Fibroblast of the conjunctiva (primary cell): ENCODE results near the gene INPP5D.
"Not testable (repeated sequence)": the region's sequence is repeated elsewhere in the genome, so short reads cannot be mapped to it uniquely, and the experiment has no call there.

Experiments
- DNase-seq: peaks from one replicate; pipeline ENCODE4 v3.0.0-alpha.2; 2010; ENCODE audit warnings: low read depth

INPP5D gene

GRCh38 chr2:233059797-233060500, at the start of gene INPP5D:
INPP5D (plus strand) TSS chr2:233060342; CDS start chr2:233060479, 137 bp downstream.
- DNase-seq: no peak

- DNase-seq: no peak
These were observed 49.4 kb upstream of the INPP5D start for GRCh38 chr2:233010569-233011267.

GRCh38 chr2:233011268-233011650, 48.9 kb upstream of the INPP5D start:
- no peak for DNase-seq

- DNase-seq: no peak
These were observed 48.4 kb upstream of the INPP5D start for GRCh38 chr2:233011702-233012131.

GRCh38 chr2:233012301-233012971, 47.7 kb upstream of the INPP5D start:
- no peak for DNase-seq

GRCh38 chr2:233013027-233013461, 47.1 kb upstream of the INPP5D start, which contains the start of gene NGEF:
NGEF (minus strand) TSS chr2:233013256; CDS start chr2:232974890, 38,366 bp downstream.
- no peak for DNase-seq

GRCh38 chr2:233013650-233014049, 46.5 kb upstream of the INPP5D start:
- no peak for DNase-seq

- no peak for DNase-seq
These were observed 45.0 kb upstream of the INPP5D start for GRCh38 chr2:233015019-233015645.

- DNase-seq: no peak
These were observed 42.2 kb upstream of the INPP5D start for GRCh38 chr2:233017947-233018346.

GRCh38 chr2:233019610-233020009, 40.5 kb upstream of the INPP5D start:
- DNase-seq: not testable (repeated sequence)

- DNase-seq: no peak
These were observed 39.7 kb upstream of the INPP5D start for GRCh38 chr2:233020454-233020853.

GRCh38 chr2:233021771-233022170, 38.4 kb upstream of the INPP5D start:
- no peak for DNase-seq

- DNase-seq: no peak
These were observed 37.6 kb upstream of the INPP5D start for GRCh38 chr2:233022561-233022960.

GRCh38 chr2:233023007-233023760, 37.0 kb upstream of the INPP5D start:
- no peak for DNase-seq

- no peak for DNase-seq
These were observed 36.3 kb upstream of the INPP5D start for GRCh38 chr2:233023761-233024410.

- no peak for DNase-seq
These were observed 34.4 kb upstream of the INPP5D start for GRCh38 chr2:233025706-233026105.

- peak; percentile 21 for DNase-seq
These were observed 33.8 kb upstream of the INPP5D start for GRCh38 chr2:233026198-233026813.

GRCh38 chr2:233029321-233029720, 30.8 kb upstream of the INPP5D start:
- no peak for DNase-seq

- DNase-seq: no peak
These were observed 28.3 kb upstream of the INPP5D start for GRCh38 chr2:233031556-233032500.
